GM12878 (cell line): ENCODE measurements around the gene ZMYND11. TPM values are rescaled to one million over a fixed set of nuclear protein-coding genes. Genes with fewer than 3 reads are reported as not detected.

Experiments
- ATAC-seq: fragments of 200-7000 bp; cut with Tn5 transposase; 3 replicates; pipeline ENCODE4 v1.9.1; 2020; ENCODE audit warnings: mild to moderate bottlenecking, moderate library complexity
- BruUV-seq: library from RNA; stranded (reverse); fragments of 400-500 nt; replicated peaks from 2 replicates; lab custom pipeline; 2021; lab: Mats Ljungman, UMichigan
- CTCF ChIA-PET: fragments of 300-600 bp; sonication (Branson Sonifier 250); formaldehyde crosslinking; extraction: SDS; loops from one replicate; lab custom pipeline; 2021; ENCODE audit warnings: inconsistent platforms; lab: Yijun Ruan, JAX
- POLR2A ChIA-PET: fragments of 350-600 bp; formaldehyde crosslinking; extraction: SDS; loops from one replicate; lab custom pipeline; 2021; ENCODE audit warnings: inconsistent platforms; lab: Charles Lee
- RAD21 ChIA-PET: fragments of 300-600 bp; sonication (Branson Sonifier 250); formaldehyde crosslinking; loops from one replicate; lab custom pipeline; 2023; ENCODE audit warnings: antibody characterized with exemption; ENCODE audit not compliant: unreplicated experiment; lab: Charles Lee
- SMC1A ChIA-PET: fragments of 300-600 bp; sonication (Branson Sonifier 250); formaldehyde crosslinking; loops from one replicate; lab custom pipeline; 2023; ENCODE audit not compliant: unreplicated experiment, uncharacterized antibody; lab: Charles Lee
- DNase-seq: peaks from one replicate; pipeline ENCODE4 v3.0.0-alpha.2; 2011; ENCODE audit warnings: low read depth, low spot score
- FAIRE-seq: peaks from 3 replicates; lab custom pipeline; 2011; peaks lifted over from hg19 to GRCh38; lab: Jason Lieb, UNC
- H2AFZ ChIP-seq: 2 replicates; pipeline ENCODE4 v1.6.0; 2011; ENCODE audit warnings: low read depth, low read length, control low read depth; ENCODE audit not compliant: control insufficient read depth
- H3K27ac ChIP-seq: 2 replicates; pipeline ENCODE4 v1.5.1; 2011; ENCODE audit warnings: control low read depth; ENCODE audit not compliant: control insufficient read depth, insufficient read depth
- H3K27me3 ChIP-seq, 2 experiments: replicated peaks in 1 of 2; 2 replicates each; pipeline versions ENCODE4 v1.6.0 to v1.6.1; 2011; ENCODE audit warnings: low read length in 1 of 2; ENCODE audit not compliant: control insufficient read depth in 2 of 2, insufficient read depth in 2 of 2
- H3K36me3 ChIP-seq, 2 experiments: 2 replicates each; pipeline ENCODE4 v1.5.1; 2011; ENCODE audit warnings: low read length in 1 of 2; ENCODE audit not compliant: control insufficient read depth in 2 of 2, insufficient read depth in 2 of 2
- H3K4me1 ChIP-seq: 2 replicates; pipeline ENCODE4 v1.6.1; 2011; ENCODE audit warnings: mild to moderate bottlenecking, low read length, moderate library complexity, mixed read lengths; ENCODE audit not compliant: control insufficient read depth, insufficient read depth
- H3K4me2 ChIP-seq: 2 replicates; pipeline ENCODE4 v1.6.0; 2011; ENCODE audit warnings: control low read depth; ENCODE audit not compliant: control insufficient read depth, insufficient read depth
- H3K4me3 ChIP-seq: fragments of 200-600 bp; sonication (generic); 2 replicates; pipeline ENCODE4 v1.5.1; 2016
- H3K79me2 ChIP-seq: 2 replicates; pipeline ENCODE4 v1.6.0; 2011; ENCODE audit warnings: low read length; ENCODE audit not compliant: control insufficient read depth, insufficient read depth
- H3K9ac ChIP-seq: 2 replicates; pipeline ENCODE4 v1.8.0; 2011; ENCODE audit warnings: low read length, control low read depth, mixed read lengths; ENCODE audit not compliant: control insufficient read depth, insufficient read depth
- H3K9me3 ChIP-seq: replicated peaks from 3 replicates; pipeline ENCODE4 v1.5.1; 2011; ENCODE audit warnings: mild to moderate bottlenecking, low read length; ENCODE audit not compliant: control insufficient read depth, insufficient read depth
- H4K20me1 ChIP-seq: 2 replicates; pipeline ENCODE4 v1.6.0; 2011; ENCODE audit not compliant: control insufficient read depth, insufficient read depth
- ATF2 ChIP-seq: IDR thresholded peaks from 2 replicates; pipeline ENCODE4 v1.6.1; 2012; ENCODE audit warnings: low read length, inconsistent platforms
- ATF7 ChIP-seq: fragments of 450-650 bp; IDR thresholded peaks from 2 replicates; pipeline ENCODE4 v1.6.1; 2016; ENCODE audit warnings: low read depth, mild to moderate bottlenecking
- BCLAF1 ChIP-seq: fragments of 450-650 bp; IDR thresholded peaks from 2 replicates; pipeline ENCODE4 v1.6.1; 2017; ENCODE audit warnings: antibody characterized with exemption, mild to moderate bottlenecking, moderate library complexity
- GATAD2B ChIP-seq: fragments of 450-650 bp; conservative IDR thresholded peaks from 2 replicates; pipeline ENCODE4 v1.6.1; 2017; ENCODE audit warnings: low read depth, mild to moderate bottlenecking, moderate library complexity
- IKZF1 ChIP-seq: fragments of 450-650 bp; conservative IDR thresholded peaks from 2 replicates; pipeline ENCODE4 v1.6.1; 2017; ENCODE audit warnings: antibody characterized with exemption, mild to moderate bottlenecking
- MYB ChIP-seq: fragments of 150-350 bp; IDR thresholded peaks from 2 replicates; pipeline ENCODE4 v1.6.1; 2014; ENCODE audit warnings: mild to moderate bottlenecking, low read depth, low read length, borderline replicate concordance
- NFIC ChIP-seq: IDR thresholded peaks from 2 replicates; pipeline ENCODE4 v1.6.1; 2012; ENCODE audit warnings: low read depth, mild to moderate bottlenecking, inconsistent platforms, low read length, moderate library complexity
- NFXL1 ChIP-seq: fragments of 450-650 bp; IDR thresholded peaks from 2 replicates; pipeline ENCODE4 v1.6.1; 2017; ENCODE audit warnings: antibody characterized with exemption, mild to moderate bottlenecking, borderline replicate concordance
- NFYA ChIP-seq: IDR thresholded peaks from 2 replicates; pipeline ENCODE4 v1.6.1; 2011; ENCODE audit warnings: low read depth, mild to moderate bottlenecking, low read length, improper control_type of control experiment, borderline replicate concordance
- NFYB ChIP-seq: IDR thresholded peaks from 2 replicates; pipeline ENCODE4 v1.6.1; 2011; ENCODE audit warnings: low read depth, mild to moderate bottlenecking, low read length, improper control_type of control experiment, moderate library complexity; ENCODE audit not compliant: insufficient read depth
- PKNOX1 ChIP-seq: fragments of 450-650 bp; IDR thresholded peaks from 2 replicates; pipeline ENCODE4 v1.6.1; 2016; ENCODE audit warnings: mild to moderate bottlenecking
- POU2F2 ChIP-seq: IDR thresholded peaks from 3 replicates; pipeline ENCODE4 v1.6.1; 2011; ENCODE audit warnings: low read depth, mild to moderate bottlenecking, low read length, borderline replicate concordance
- RB1 ChIP-seq: fragments of 450-650 bp; formaldehyde crosslinking; IDR thresholded peaks from 2 replicates; pipeline ENCODE4 v1.6.1; 2017; ENCODE audit warnings: mild to moderate bottlenecking, borderline replicate concordance
- SKIL ChIP-seq: fragments of 450-650 bp; IDR thresholded peaks from 2 replicates; pipeline ENCODE4 v1.6.1; 2017; ENCODE audit warnings: mild to moderate bottlenecking, low read depth, inconsistent platforms; ENCODE audit not compliant: poor library complexity, severe bottlenecking
- SMC3 ChIP-seq: IDR thresholded peaks from 2 replicates; pipeline ENCODE4 v1.6.1; 2011; ENCODE audit warnings: low read length, improper control_type of control experiment, borderline replicate concordance
- STAT1 ChIP-seq: fragments of 450-650 bp; conservative IDR thresholded peaks from 2 replicates; pipeline ENCODE4 v1.6.1; 2014; ENCODE audit warnings: antibody characterized with exemption, mild to moderate bottlenecking
- ZBED1 ChIP-seq: IDR thresholded peaks from 2 replicates; pipeline ENCODE4 v1.6.1; 2016; ENCODE audit warnings: borderline replicate concordance
- ZNF24 ChIP-seq: fragments of 450-650 bp; IDR thresholded peaks from 2 replicates; pipeline ENCODE4 v1.6.1; 2017; ENCODE audit warnings: antibody characterized with exemption, mild to moderate bottlenecking
- WGBS: methylation state at CpG from one replicate; pipeline ENCODE4 v1.1.6; 2016; ENCODE audit warnings: low lambda C conversion rate; ENCODE audit not compliant: insufficient replicate concordance, insufficient coverage; ENCODE audit errors: missing lambda C conversion rate; 5-methylcytosine and 5-hydroxymethylcytosine counted together
- in situ Hi-C: fragments of 300-500 bp; cut with MboI; formaldehyde crosslinking; loops from 9 replicates; pipeline ENCODE4 v1.14.3; 2018; ENCODE audit warnings: mixed read lengths
- intact Hi-C: fragments of 100-400 bp; cut with micrococcal nuclease; formaldehyde crosslinking; loops from one replicate; pipeline ENCODE4 v1.14.2; 2022; ENCODE audit not compliant: unreplicated experiment
- polyA plus RNA-seq, 11 experiments: library from polyadenylated mRNA; depleted of rRNA in 4 of 11; unstranded in 6 of 11; stranded (reverse) in 5 of 11; fragments of >200 nt; fragmentation: Nextera tagmentation in 4 of 11; fragmentation: Illumina TruSeq in 1 of 11; extraction: Ambion mirVana in 4 of 11; extraction: Trizol in 1 of 11; gene quantifications; 1 replicate in 1 of 11; 2 replicates in 10 of 11; pipeline versions ENCODE4 v1.2.1 to v1.2.3, GENCODE V29; 2011 to 2016; ENCODE audit warnings: inconsistent platforms in 2 of 11, missing spikeins in 2 of 11, low read depth in 1 of 11
- total RNA-seq, 4 experiments: library from RNA; depleted of rRNA in 3 of 4; stranded (reverse); fragments of >200 nt in 3 of 4; fragmentation: Illumina TruSeq in 1 of 4; extraction: Trizol in 1 of 4; gene quantifications; 2 replicates each; pipeline versions ENCODE4 v1.2.1 to v1.2.3, GENCODE V29; 2013 to 2021

The ZMYND11 gene
- total and polyA plus RNA-seq, 10 of the 15 experiments (the other 5 are each of a cell fraction or from before 2014, with no cell fraction given) = 3.3 to 24.4 (median 13.1) TPM

- TF ChIP-seq BCLAF1 (no peak), SKIL (no peak), MYB (no peak), PKNOX1 (no peak), GATAD2B (no peak)
Observed at GRCh38 chr10:274866-275265, 139.6 kb downstream of the ZMYND11 start (continued).

GRCh38 chr10:275680-276079, 140.4 kb downstream of the ZMYND11 start:
- no TSS peak for BruUV-seq
- in situ Hi-C loops = no loop called here
- no peak for TF ChIP-seq NFIC
- no peak for TF ChIP-seq ATF7
- no peak for TF ChIP-seq RB1
- TF ChIP-seq ZBED1 = no peak
- TF ChIP-seq ATF2 = no peak
- TF ChIP-seq POU2F2 = no peak
- TF ChIP-seq NFYA = no peak
- no peak for TF ChIP-seq SMC3
- no peak for TF ChIP-seq NFYB
- TF ChIP-seq NFXL1 = no peak
- no peak for TF ChIP-seq ZNF24
- no peak for TF ChIP-seq STAT1
- no peak for TF ChIP-seq IKZF1

More at GRCh38 chr10:275680-276079, 140.4 kb downstream of the ZMYND11 start:
- Histone ChIP-seq H3K9me3 (no peaks in the 10 kb centered on the region), H4K20me1 (no peaks in the 10 kb centered on the region), H3K9ac (no peak overlapping the region), H3K4me2 (no peak overlapping the region), H3K4me3 (no peak overlapping the region), H3K27ac (no peak overlapping the region), H3K79me2 (no peaks in the 10 kb centered on the region), H3K36me3 (no peaks in the 10 kb centered on the region), H3K27me3 (no peaks in the 10 kb centered on the region; a peak in 1 of 4 replicates), H2AFZ (no peak overlapping the region), H3K4me1 (no peaks in the 10 kb centered on the region)
- ChIA-PET RAD21 (no interaction called here), CTCF (no interaction called here), SMC1A (no interaction called here), POLR2A (no interaction called here)
- no peak for ATAC-seq
- intact Hi-C loops = no loop called here
- FAIRE-seq = no peak
- DNase-seq = no peak
- 85% methylated on average over 18 of the region's 18 CpGs for WGBS
